Renal cortical epithelial cell (primary cell): ENCODE data around the gene ATXN7. TPM values are rescaled to one million over a fixed set of nuclear protein-coding genes. Genes with fewer than 3 reads are reported as not detected.

Experiments used
- DNase-seq: peaks from one replicate; pipeline ENCODE4 v3.0.0-alpha.2; 2011; ENCODE audit warnings: low read depth
- total RNA-seq: library from RNA; depleted of rRNA; stranded (reverse); fragments of >200 nt; gene quantifications from 2 replicates; pipeline ENCODE4 v1.2.3, GENCODE V29; 2014

Gene ATXN7
- total RNA-seq, 1 donor from 2014 or later: 14.5 TPM

- DNase-seq: no peak
These were observed 118.3 kb downstream of the ATXN7 start for GRCh38 chr3:63981980-63982379.

GRCh38 chr3:63984391-63984790 is 120.7 kb downstream of the ATXN7 start:
- no peak for DNase-seq

- DNase-seq: no peak
These were observed 122.5 kb downstream of the ATXN7 start for GRCh38 chr3:63986146-63986545.

GRCh38 chr3:63986831-63987230 is 123.2 kb downstream of the ATXN7 start:
- no peak for DNase-seq

GRCh38 chr3:63988943-63989342 is 125.3 kb downstream of the ATXN7 start:
- no peak for DNase-seq

- no peak for DNase-seq
These were observed 126.5 kb downstream of the ATXN7 start for GRCh38 chr3:63990204-63990603.

- no peak for DNase-seq
These were observed 127.1 kb downstream of the ATXN7 start for GRCh38 chr3:63990733-63991132.

GRCh38 chr3:63991666-63992065 is 128.0 kb downstream of the ATXN7 start:
- no peak for DNase-seq

GRCh38 chr3:63992516-63993209 is 129.0 kb downstream of the ATXN7 start:
- no peak for DNase-seq

GRCh38 chr3:63993653-63994079 is 130.0 kb downstream of the ATXN7 start:
- DNase-seq: peak; percentile 70

- no peak for DNase-seq
These were observed 131.4 kb downstream of the ATXN7 start for GRCh38 chr3:63995086-63995485.

- DNase-seq: no peak
These were observed 135.4 kb downstream of the ATXN7 start for GRCh38 chr3:63998852-63999754.

- DNase-seq: no peak
These were observed 136.9 kb downstream of the ATXN7 start for GRCh38 chr3:64000453-64001055.

GRCh38 chr3:64002233-64002632 is 138.6 kb downstream of the ATXN7 start:
- DNase-seq: no peak

- no peak for DNase-seq
These were observed 139.9 kb downstream of the ATXN7 start for GRCh38 chr3:64003589-64003988.

GRCh38 chr3:64008017-64008416 is 144.3 kb downstream of the ATXN7 start:
- DNase-seq: no peak

- DNase-seq: no peak
These were observed 145.1 kb downstream of the ATXN7 start for GRCh38 chr3:64008487-64009351.

- no peak for DNase-seq
These were observed 145.9 kb downstream of the ATXN7 start for GRCh38 chr3:64009528-64009927.

GRCh38 chr3:64010199-64010598 is 146.5 kb downstream of the ATXN7 start:
- DNase-seq: no peak

- DNase-seq: peak; percentile 61
These were observed 148.0 kb downstream of the ATXN7 start for GRCh38 chr3:64011685-64012084.

- DNase-seq: no peak
These were observed 153.4 kb downstream of the ATXN7 start for GRCh38 chr3:64016941-64017620.
